AG10803 (cell line): ENCODE data around the gene RNF213.

Experiments used
- DNase-seq: peaks from one replicate; pipeline ENCODE4 v3.0.0; 2010; ENCODE audit warnings: low read depth
- H3K4me3 ChIP-seq: 2 replicates; pipeline ENCODE4 v1.5.1; 2011; ENCODE audit warnings: mild to moderate bottlenecking, low read length, control low read depth
- CTCF ChIP-seq: conservative IDR thresholded peaks from 2 replicates; pipeline ENCODE4 v1.5.1; 2011; ENCODE audit warnings: mild to moderate bottlenecking, low read length, control low read depth, inconsistent platforms

The RNF213 gene

GRCh38 chr17:80317706-80317980 is 57.0 kb downstream of the RNF213 start:
- TF ChIP-seq CTCF, result no peak
- H3K4me3 ChIP-seq, result no peak overlapping the region
- DNase-seq, result no peak

GRCh38 chr17:80318166-80318565 is 57.5 kb downstream of the RNF213 start:
- no peak overlapping the region for H3K4me3 ChIP-seq
- no peak for DNase-seq
- TF ChIP-seq CTCF, result no peak

DNA sequence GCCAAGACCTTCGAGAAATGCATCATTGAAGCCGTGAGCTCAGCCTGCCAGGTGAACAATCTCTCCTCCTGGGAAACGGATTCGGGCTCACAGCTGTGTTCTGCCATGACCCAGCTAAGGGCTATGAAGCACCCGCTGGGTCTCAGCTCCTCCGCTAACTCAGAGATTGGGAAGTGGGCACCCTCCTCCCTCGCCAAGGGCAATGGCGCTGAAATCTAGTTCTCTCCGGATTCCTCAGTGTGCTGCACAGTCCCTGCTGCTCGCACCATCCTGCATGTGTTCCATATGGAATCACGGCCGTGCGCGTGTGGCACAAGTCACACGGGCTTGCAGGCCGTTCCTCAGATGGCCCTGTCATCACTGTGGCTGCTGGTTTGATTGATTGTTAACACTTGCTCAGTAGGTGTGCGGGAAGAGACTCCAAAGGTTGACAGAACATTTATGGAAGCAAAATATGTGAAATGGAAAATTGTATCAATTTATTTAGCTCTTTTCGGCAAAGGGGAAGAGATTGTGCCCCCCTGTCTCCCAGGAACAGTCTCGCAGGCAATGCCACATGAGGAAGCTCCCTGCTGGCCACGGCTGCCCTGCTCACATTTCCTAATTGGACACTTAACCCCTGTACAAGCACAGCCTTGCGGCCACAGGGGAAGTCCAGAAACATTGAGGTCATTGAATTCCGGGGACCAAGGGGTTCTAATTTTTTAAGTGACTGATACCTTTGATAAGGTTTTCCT is 58.8 kb downstream of the RNF213 start:
- DNase-seq, result no peak
- no peak overlapping the region for H3K4me3 ChIP-seq
- no peak for TF ChIP-seq CTCF

GRCh38 chr17:80319999-80320344 is 59.3 kb downstream of the RNF213 start:
- DNase-seq, result no peak
- TF ChIP-seq CTCF, result no peak
- no peak overlapping the region for H3K4me3 ChIP-seq

DNA sequence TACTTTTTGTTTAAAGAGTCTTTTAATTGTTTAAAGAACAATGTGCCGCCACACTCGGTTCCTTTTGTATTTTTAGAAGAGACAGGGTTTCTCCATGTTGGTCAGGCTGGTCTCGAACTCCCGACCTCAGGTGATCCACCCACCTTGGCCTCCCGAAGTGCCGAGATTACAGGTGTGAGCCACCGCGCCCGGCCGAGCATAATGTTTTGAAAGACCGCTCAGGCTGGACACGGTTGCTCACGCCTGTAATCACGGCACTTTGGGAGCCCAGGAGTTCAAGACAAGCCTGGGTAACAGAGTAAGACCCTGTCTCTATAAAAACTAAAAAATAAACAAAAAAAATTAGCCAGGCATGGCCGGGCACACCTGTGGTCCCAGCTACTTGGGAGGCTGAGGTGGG is 59.8 kb downstream of the RNF213 start:
- TF ChIP-seq CTCF, result no peak
- no peak overlapping the region for H3K4me3 ChIP-seq
- no peak for DNase-seq

DNA sequence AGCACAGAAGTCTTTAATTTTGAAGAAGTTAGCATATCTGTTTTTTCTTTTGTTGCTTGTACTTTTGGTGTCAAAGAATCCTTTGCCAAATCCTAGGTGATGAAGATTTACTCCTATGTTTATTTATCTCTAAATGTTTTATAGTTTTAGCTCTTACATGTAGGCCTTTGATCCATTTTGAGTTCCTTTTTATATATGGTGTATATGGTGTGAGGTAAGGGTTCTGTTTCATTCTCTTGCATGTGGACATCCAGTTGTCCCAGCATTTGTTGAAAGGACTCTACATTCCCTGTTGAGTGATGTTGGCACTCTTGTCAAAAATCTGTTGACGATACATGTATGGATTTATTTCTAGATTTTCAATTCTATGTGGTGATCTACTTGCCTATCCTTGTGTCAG is 62.2 kb downstream of the RNF213 start:
- DNase-seq, result no peak
- TF ChIP-seq CTCF, result no peak
- no peak overlapping the region for H3K4me3 ChIP-seq

GRCh38 chr17:80323982-80324381 is 63.3 kb downstream of the RNF213 start:
- no peak for DNase-seq
- no peak for TF ChIP-seq CTCF

More at GRCh38 chr17:80323982-80324381, 63.3 kb downstream of the RNF213 start:
- no peak overlapping the region for H3K4me3 ChIP-seq
